Activated CD8-positive, alpha-beta memory T cell treated with anti-CD3 and anti-CD28 coated beads, Interleukin-2, amount 50 U/mL, for 1 hour (primary cell): ENCODE data around the gene AKAP7.

Source experiments
- DNase-seq: peaks from one replicate; pipeline ENCODE4 v3.0.0-alpha.2; 2020; ENCODE audit errors: extremely low read depth

AKAP7 gene

DNA sequence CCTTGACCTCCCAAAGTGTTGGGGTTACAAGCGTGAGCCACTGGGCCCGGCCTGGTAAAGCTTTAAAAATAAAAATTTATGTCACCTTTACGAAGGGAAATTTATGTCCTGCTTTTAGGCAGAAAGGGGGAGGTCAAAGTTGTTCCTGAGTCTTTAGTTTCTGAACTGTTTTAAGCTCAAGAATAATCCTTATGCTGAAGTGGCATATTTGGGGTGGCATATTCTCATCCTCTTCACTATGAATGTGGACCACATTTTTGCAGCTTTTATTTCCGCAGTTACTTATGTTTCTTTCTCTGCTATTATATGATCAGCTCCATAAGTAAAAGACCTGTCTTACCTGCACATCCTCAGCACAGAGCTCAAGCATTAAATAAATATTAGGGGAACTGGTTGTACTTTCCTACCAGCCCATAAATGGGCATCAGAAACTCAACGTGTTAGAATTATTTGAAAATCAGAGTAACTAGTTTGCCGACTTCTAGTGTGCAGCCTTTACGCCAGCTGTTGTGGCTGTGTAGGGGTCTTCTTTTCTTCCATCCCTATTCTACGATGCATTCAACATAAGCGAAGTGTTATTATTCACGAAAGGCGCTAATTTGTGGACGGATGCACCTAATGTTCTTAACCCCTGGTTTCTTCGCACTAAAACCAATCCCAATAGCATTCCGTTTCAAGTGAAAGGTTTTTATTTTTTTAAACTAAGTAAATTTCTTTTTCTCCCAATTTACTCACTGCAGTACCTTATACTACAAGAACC, 867 bp upstream of the AKAP7 start:
- no peak for DNase-seq

DNA sequence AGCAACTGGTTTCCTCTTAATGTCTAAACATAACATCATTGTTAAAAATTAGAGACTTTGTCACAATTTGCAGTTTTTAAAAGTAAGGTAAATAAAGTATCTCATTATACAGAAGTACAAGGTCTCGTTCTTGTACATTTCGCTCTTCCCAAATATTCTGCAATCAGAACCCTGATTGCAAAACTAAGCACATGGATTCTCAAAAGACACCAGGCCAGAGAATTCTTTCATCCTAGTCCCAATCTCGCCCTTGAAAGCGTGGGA, 355 bp upstream of the AKAP7 start:
- no peak for DNase-seq

DNA sequence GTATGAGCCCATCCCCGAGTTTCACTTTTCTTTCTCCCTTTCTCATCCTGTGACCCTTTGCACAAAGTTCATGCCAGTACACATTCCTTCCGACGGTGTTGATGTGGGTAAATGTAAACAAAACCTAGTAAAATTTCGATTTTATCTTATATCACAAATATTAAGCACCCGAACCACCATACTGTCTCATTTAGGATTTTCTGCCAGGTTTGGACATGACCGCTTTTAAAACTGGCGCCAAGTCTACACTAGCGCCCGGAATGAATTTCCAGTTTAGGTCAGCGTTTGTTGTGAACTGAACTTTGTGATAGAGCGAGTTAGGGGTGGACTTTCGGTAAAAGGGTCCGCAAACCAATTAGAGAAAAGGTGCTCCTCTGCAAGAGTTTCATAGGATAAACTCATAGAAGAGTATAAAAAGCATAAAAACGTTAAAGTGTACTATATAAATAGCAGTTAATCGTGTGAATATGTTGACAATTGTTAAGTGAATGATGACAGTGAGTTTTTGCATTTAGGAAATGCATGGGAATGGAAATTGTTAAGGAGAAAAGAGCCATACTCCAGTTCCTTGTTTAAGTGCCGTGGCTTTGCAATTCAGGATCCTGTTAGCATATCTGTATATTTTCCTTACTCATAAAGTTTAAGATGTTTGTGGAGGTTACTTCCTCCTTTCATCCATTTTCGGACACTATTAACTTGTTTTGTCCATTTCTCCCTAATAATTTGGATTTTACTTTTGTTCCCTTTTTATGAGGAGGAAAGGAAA, 937 bp downstream of the AKAP7 start:
- no peak for DNase-seq

- no peak for DNase-seq
Measured at GRCh38 chr6:131139599-131139998, 4.3 kb downstream of the AKAP7 start.

DNA sequence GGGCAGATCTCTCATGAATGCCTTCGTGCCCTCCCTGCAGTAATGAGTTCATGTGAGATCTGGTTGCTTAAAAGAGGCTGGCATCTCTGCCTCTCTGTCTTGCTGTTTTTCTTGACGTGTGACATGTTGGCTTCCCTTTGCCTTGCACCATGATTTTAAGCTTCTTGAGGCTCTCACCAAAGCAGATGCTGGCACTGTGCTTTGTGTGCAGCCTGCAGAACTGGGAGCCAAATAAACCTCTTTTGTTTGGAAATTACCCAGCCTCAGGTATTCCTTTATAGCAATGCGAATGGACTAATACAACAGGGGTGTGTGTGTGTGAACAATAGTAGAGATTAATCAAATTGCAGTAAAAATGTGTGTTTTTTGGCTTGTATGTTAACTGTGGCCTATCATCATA, 8.1 kb downstream of the AKAP7 start:
- no peak for DNase-seq

DNA sequence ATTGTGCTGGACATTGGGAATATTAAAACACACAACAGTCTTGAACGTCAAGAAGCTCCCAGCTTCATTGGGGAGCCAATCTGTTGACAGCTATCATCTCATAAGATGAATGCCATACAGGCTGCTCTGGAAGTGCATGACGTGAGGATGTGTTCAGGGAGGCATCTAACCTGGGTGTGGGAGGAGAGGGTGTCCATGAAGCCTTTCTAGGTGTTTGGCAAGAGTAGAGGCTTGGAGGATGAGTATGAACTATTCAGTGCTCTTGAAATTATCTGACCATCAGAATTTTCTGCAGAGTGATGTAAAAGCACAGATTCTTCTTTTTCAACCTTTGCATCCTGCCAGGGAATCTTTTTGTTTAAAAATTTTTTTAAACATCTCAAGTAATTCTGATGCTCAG, 11.6 kb downstream of the AKAP7 start:
- no peak for DNase-seq

DNA sequence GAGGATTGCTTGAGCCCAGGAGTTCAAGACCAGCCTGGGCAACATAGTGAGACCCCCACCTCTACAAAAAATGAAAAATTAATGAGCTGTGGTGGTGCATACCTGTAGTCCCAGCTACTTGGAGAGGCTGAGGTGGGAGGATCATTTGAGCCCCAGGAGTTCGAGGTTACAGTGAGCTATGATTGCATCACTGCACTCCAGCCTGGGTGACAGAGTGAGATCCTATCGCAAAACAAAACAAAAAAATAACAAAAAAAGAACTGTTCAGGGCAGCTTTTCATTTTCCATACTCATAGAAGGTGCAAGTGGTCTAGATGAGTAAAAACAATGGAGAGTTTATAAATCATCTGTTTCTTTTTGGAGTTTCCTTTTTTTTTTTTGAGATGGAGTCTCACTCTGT, 21.1 kb downstream of the AKAP7 start:
- no peak for DNase-seq

DNA sequence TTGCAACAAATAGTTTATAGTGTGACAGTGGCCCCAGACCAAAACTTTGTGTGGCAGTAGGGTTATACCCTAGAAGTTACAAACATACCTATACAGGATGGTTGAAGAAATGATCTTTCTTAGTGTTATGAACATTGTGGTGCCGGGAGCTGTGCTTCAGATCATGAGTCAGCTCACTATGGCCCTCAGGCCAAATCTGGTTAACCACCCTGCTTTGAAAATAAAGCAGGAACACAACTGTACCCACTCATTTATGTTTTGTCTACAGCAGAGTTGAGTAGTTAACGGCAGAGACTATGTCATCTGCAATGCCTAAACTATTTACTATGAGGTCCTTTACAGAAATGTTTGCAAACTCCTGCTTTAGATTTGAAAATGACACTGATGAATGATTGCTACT, 24.3 kb downstream of the AKAP7 start:
- no peak for DNase-seq

GRCh38 chr6:131160254-131160758, 25.0 kb downstream of the AKAP7 start:
- no peak for DNase-seq

- DNase-seq: no peak
Measured at GRCh38 chr6:131161987-131162386, 26.7 kb downstream of the AKAP7 start.

- DNase-seq: no peak
Measured at GRCh38 chr6:131163886-131164285, 28.6 kb downstream of the AKAP7 start.

- no peak for DNase-seq
Measured at GRCh38 chr6:131164506-131164905, 29.2 kb downstream of the AKAP7 start.

DNA sequence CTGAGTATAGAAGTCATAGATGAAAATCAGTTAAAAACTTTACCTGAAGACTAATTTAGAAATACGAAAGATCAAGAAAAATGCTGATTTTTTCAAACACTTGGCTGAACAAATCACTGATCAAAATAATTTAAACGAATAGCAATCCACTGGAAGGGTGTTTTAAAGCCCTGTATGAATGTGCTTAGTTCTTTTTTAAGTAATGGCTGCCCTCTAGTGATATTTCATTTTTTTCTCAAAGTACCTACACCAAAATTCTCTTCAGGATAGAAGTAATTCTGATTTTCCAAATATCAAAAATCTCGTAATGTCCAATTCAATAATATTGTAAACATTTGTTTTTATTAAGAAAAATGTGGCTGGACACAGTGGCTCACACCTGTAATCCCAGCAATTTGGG, 32.5 kb downstream of the AKAP7 start:
- no peak for DNase-seq

GRCh38 chr6:131169613-131170012, 34.3 kb downstream of the AKAP7 start:
- DNase-seq: no peak

GRCh38 chr6:131172222-131172621, 37.0 kb downstream of the AKAP7 start:
- no peak for DNase-seq

DNA sequence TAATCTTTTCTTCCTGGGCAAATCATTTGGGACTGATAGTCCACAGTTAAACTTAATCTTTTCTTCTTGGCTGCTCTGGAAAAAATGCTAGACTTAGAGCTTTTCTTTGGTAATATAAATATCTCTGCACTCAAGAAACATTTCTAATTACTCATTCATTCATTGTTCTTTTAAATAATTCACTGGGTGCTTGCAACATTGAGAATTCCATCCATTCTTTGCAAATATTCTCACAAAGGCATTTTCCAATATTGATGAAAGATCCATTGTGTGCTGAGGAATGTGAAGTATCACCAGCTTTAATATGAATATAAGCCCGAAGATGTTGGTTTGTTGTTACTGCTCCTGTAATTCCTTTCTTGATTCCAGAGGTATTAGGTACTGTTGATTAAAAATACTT, 38.4 kb downstream of the AKAP7 start:
- no peak for DNase-seq

DNA sequence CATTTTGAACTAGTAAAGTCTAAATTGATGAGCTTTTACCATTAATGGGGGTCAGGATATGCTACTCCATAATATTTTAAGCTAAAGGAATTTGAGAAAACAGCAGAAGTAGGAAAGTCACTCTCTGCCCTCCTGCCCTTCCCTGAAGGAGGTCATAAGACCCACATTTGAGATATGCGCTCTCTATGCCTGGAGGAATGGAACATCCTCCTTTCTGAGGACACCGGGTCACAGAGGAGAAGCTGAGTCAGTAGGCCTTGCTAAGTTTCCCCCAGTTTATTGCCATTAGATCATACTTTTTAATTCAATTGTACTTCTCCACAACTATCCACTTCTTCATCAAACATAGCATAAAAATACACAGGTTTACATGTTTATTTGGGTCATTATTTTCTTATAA, 40.3 kb downstream of the AKAP7 start:
- no peak for DNase-seq

DNA sequence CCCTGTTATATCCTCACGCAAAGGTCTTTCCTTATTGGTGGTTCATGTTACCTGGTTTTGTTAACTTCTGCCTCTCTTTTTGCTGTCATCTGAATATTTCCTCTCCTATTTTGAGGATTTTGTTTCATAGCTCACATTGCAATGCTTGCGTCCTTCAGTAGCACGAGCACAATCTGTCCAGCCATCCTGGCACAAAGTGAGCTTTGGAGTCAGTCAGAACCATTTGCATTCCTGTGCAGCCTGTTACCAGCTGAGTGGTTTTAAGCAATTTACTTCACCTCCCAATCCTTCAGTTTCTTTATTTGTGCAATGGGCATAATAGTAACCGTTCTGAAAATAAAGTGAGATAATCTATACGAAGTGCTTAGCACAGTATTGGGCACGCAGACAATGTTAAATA, 42.7 kb downstream of the AKAP7 start:
- no peak for DNase-seq

GRCh38 chr6:131182991-131183425, 47.7 kb downstream of the AKAP7 start:
- no peak for DNase-seq

DNA sequence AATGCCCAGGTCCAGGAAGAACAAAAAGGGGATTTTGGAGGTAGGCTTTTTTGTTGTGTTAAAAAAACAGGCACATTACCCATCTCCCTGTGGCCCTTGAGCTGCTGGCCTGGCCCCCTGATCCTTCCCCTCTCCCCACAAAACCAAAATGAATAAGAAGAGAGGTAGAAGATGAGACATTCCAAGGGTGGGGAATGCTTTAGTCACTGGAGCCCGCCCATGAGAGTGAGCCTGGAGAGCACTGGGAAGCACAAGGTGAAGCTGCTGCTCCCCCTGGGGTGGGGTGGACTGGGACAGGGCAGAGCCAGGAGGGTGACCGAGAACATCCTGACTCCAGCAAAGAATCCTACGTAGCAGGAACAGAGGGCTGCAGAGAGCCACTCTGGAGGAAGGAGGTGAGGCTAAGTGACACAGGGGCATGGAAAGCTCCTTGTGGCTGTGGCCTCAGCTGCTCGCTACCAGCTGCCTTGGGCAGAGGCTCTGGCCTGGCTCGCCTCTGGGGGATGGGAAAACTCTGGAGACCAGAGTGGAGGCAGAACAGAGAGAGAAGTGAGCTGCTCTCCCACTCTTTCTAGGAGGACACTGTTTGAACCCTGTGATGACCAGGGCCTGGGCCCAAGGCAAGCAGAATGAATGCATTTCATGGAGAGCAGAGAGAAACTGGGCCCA, 48.3 kb downstream of the AKAP7 start:
- no peak for DNase-seq

DNA sequence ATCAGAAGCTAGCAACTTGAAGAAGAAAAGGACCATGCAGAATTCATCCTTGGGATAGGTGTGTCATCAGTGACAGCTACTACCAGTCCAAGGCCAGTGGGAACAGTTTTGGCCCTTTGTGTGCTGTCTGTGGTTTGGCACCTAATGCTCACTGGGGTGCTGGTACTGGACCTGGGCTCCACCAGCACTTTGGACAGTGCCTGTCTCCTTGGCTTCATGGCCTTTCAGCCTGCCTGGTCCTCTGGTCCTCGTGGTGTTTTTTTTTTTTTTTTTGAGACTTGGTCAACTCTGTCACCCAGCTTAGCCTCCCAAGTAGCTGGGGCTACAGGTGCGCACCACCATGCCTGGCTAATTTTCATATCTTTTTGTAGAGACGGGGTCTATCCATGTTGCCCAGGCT, 56.3 kb downstream of the AKAP7 start:
- DNase-seq: no peak

GRCh38 chr6:131197716-131198115, 62.4 kb downstream of the AKAP7 start:
- no peak for DNase-seq
